ENCODE data around the gene PEX6.

DNA sequence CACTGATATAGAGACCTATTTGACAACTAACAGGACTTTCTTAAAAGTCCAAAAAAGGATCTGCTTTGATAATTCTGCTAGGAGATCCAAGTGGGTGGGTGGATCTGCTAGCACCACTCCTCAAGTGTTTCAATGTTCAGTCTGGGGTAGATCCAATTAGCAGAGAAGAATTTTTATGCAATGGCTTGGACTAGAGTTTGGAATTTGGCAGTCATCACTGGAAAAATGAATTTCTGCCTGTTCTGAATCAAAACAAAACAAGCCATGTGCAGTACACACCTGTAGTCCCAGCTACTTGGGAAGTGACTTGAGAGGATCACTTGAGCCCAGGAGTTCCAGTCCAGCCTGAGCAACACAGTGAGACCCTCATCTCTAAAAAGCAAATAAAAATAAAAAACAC is 31.0 kb downstream of the PEX6 start:
- TF ChIP-seq CTCF (conservative IDR thresholded peaks at IDR 0.05; ENCODE audit: low read depth, low read length): no peak
- no peak for TF ChIP-seq EZH2 (IDR thresholded peaks at IDR 0.05; ENCODE audit: borderline replicate concordance, low read depth, low read length, poor library complexity, severe bottlenecking)
